PC-3 (cell line): ENCODE measurements around the gene DLG2. TPM values are rescaled to one million over a fixed set of nuclear protein-coding genes. Genes with fewer than 3 reads are reported as not detected.

ENCODE experiments used
- ATAC-seq: fragments of 200-7000 bp; cut with Tn5 transposase; 2 replicates; pipeline ENCODE4 v1.9.1; 2020; ENCODE audit warnings: mild to moderate bottlenecking, moderate library complexity
- BruUV-seq: library from RNA; stranded (reverse); fragments of 400-500 nt; replicated peaks from 2 replicates; lab custom pipeline; 2021; lab: Mats Ljungman, UMichigan
- CTCF ChIA-PET: fragments of 300-600 bp; sonication (Branson Sonifier 250); formaldehyde crosslinking; loops from one replicate; lab custom pipeline; 2022; ENCODE audit warnings: antibody characterized with exemption; lab: Charles Lee
- POLR2A ChIA-PET: fragments of 300-600 bp; sonication (Branson Sonifier 250); formaldehyde crosslinking; loops from one replicate; lab custom pipeline; 2022; ENCODE audit warnings: antibody characterized with exemption; ENCODE audit not compliant: unreplicated experiment; lab: Charles Lee
- DNase-seq: peaks from one replicate; pipeline ENCODE4 v3.0.0-alpha.2; 2015
- H2AFZ ChIP-seq: fragments of 300-600 bp; sonication (generic); 2 replicates; pipeline ENCODE4 v1.6.0; 2016; ENCODE audit warnings: antibody characterized with exemption, low read length
- H3F3A ChIP-seq: fragments of 300-600 bp; sonication (generic); one replicate; pipeline ENCODE4 v1.6.0; 2017; ENCODE audit warnings: antibody characterized with exemption, low read length, control low read depth, mild to moderate bottlenecking; ENCODE audit not compliant: unreplicated experiment
- H3K27ac ChIP-seq: fragments of 300-600 bp; sonication (generic); 2 replicates; pipeline ENCODE4 v1.5.1; 2016; ENCODE audit warnings: mild to moderate bottlenecking, low read length
- H3K27me3 ChIP-seq: fragments of 300-600 bp; sonication (generic); 2 replicates; pipeline ENCODE4 v1.6.1; 2016; ENCODE audit warnings: low read length, mixed read lengths
- H3K36me3 ChIP-seq: fragments of 300-600 bp; sonication (generic); 2 replicates; pipeline ENCODE4 v1.6.1; 2016; ENCODE audit warnings: low read depth, mixed run types, low read length, mixed read lengths
- H3K4me1 ChIP-seq: fragments of 300-600 bp; sonication (generic); 2 replicates; pipeline ENCODE4 v1.5.1; 2016; ENCODE audit warnings: low read length; ENCODE audit not compliant: insufficient read depth
- H3K4me2 ChIP-seq: fragments of 300-600 bp; sonication (generic); 2 replicates; pipeline ENCODE4 v1.6.0; 2016; ENCODE audit warnings: low read length
- H3K4me3 ChIP-seq: fragments of 300-600 bp; sonication (generic); 2 replicates; pipeline ENCODE4 v1.5.1; 2016; ENCODE audit warnings: mild to moderate bottlenecking, low read length, mixed read lengths
- H3K79me2 ChIP-seq: fragments of 300-600 bp; sonication (generic); 2 replicates; pipeline ENCODE4 v1.6.1; 2017; ENCODE audit warnings: low read length, mixed read lengths
- H3K9ac ChIP-seq: fragments of 300-600 bp; sonication (generic); 2 replicates; pipeline ENCODE4 v1.6.0; 2016; ENCODE audit warnings: mild to moderate bottlenecking, low read length
- H3K9me2 ChIP-seq: fragments of 300-600 bp; sonication (generic); replicated peaks from 2 replicates; pipeline ENCODE4 v1.6.1; 2016; ENCODE audit warnings: mixed run types, low read length, mixed read lengths
- H3K9me3 ChIP-seq: fragments of 300-600 bp; sonication (generic); 2 replicates; pipeline ENCODE4 v1.6.1; 2016; ENCODE audit warnings: low read length, mixed read lengths
- H4K20me1 ChIP-seq: fragments of 300-600 bp; sonication (generic); 2 replicates; pipeline ENCODE4 v1.6.1; 2016; ENCODE audit warnings: low read length, mixed read lengths
- CTCF ChIP-seq: fragments of 300-600 bp; sonication (generic); conservative IDR thresholded peaks from 2 replicates; pipeline ENCODE4 v1.5.1; 2017; ENCODE audit warnings: antibody characterized with exemption, low read depth, mild to moderate bottlenecking, low read length
- EZH2 ChIP-seq: fragments of 300-600 bp; sonication (generic); IDR thresholded peaks from one replicate; pipeline ENCODE4 v1.6.1; 2017; ENCODE audit warnings: antibody characterized with exemption, mild to moderate bottlenecking, low read length; ENCODE audit not compliant: unreplicated experiment
- EZH2phosphoT487 ChIP-seq: fragments of 300-600 bp; sonication (generic); IDR thresholded peaks from 2 replicates; pipeline ENCODE4 v1.6.1; 2018; ENCODE audit warnings: mild to moderate bottlenecking, antibody characterized with exemption, low read length, borderline replicate concordance
- intact Hi-C: fragments of 100-400 bp; cut with micrococcal nuclease; formaldehyde crosslinking; loops from 2 replicates; pipeline ENCODE4 v1.9.0; 2023
- total RNA-seq: library from RNA; depleted of rRNA; stranded (reverse); fragments of >200 nt; gene quantifications from 2 replicates; pipeline ENCODE4 v1.2.3, GENCODE V29; 2014

DLG2 gene
- total RNA-seq, 1 experiment from 2014 or later, result 0.58 TPM

DNA sequence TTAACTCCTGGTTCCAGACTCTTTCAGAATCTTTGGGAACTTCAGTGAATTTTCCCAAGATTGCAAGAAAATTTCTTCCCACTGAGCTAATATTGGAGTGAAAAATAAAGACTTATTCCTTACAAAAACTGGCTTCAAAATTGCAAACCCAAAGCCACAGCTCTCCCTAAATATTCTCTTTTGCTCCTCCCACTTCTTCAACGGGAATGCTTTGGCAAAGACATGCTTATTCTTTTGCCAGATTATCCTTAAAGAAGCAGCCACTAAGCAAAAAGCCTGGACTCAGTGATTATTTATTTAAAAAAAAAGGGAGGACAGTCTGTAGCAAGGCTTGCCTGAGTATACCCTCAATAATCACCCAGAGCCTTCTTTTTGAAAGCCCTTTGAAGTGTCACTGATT is 1438.6 kb downstream of the DLG2 start:
- CTCF ChIA-PET, result no interaction called here
- no peaks in the 10 kb centered on the region for H3K4me1 ChIP-seq
- H3K79me2 ChIP-seq, result no peaks in the 10 kb centered on the region
- BruUV-seq, result no TSS peak
- intact Hi-C loops, result no loop called here
- no peaks in the 10 kb centered on the region for H3K36me3 ChIP-seq
- ATAC-seq, result no peak
- DNase-seq, result no peak
- no peaks in the 10 kb centered on the region for H3F3A ChIP-seq
- no peak overlapping the region for H3K27ac ChIP-seq
- no peak overlapping the region for H2AFZ ChIP-seq
- H3K4me2 ChIP-seq, result no peak overlapping the region
- H3K4me3 ChIP-seq, result no peak overlapping the region
- H3K27me3 ChIP-seq, result no peaks in the 10 kb centered on the region
- H3K9me3 ChIP-seq, result 0 out of 2 replicates have a peak, but pooled peaks cover 4% of the 10 kb centered on the region
- no peaks in the 10 kb centered on the region for H4K20me1 ChIP-seq
- POLR2A ChIA-PET, result no interaction called here
- no peaks in the 10 kb centered on the region for H3K9me2 ChIP-seq
- TF ChIP-seq CTCF (no peak), EZH2phosphoT487 (no peak), EZH2 (no peak)
- no peak overlapping the region for H3K9ac ChIP-seq

- CTCF ChIA-PET, result no interaction called here
- DNase-seq (no peak), ATAC-seq (no peak)
- no peaks in the 10 kb centered on the region for H3K79me2 ChIP-seq
- H3K27me3 ChIP-seq, result no peaks in the 10 kb centered on the region
- intact Hi-C loops, result no loop called here
- H3K9me3 ChIP-seq, result no peaks in the 10 kb centered on the region
- no peaks in the 10 kb centered on the region for H3F3A ChIP-seq
- no peaks in the 10 kb centered on the region for H3K9me2 ChIP-seq
- no peak overlapping the region for H3K4me3 ChIP-seq
- H3K4me2 ChIP-seq, result no peak overlapping the region
- no peaks in the 10 kb centered on the region for H4K20me1 ChIP-seq
- no peaks in the 10 kb centered on the region for H3K4me1 ChIP-seq
- no peak overlapping the region for H3K27ac ChIP-seq
- TF ChIP-seq EZH2phosphoT487 (no peak), CTCF (no peak), EZH2 (no peak)
- H2AFZ ChIP-seq, result no peak overlapping the region
- H3K9ac ChIP-seq, result no peak overlapping the region
- BruUV-seq, result no TSS peak
- POLR2A ChIA-PET, result no interaction called here
- no peaks in the 10 kb centered on the region for H3K36me3 ChIP-seq
These were observed 1454.1 kb downstream of the DLG2 start for GRCh38 chr11:84173078-84173477.

DNA sequence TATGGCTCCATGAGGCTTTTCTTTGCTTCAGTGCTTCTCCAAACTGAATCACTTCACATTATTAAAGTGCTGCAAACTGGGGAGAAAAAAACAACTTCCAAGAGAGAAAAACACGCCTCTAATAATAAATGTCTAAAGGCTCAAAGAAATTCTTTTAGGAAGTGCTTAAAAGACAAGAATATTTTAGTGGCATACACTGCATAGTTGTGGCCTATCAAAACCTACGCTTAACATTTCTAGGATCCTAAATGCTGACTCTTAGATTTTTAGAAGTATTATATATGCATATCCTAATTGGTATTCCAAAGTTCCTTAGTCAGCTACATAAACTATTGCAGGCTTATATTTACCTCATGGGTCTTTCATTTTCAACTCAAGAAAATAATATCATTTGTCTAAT is 1462.0 kb downstream of the DLG2 start:
- no peak for DNase-seq
- no peak overlapping the region for H3K4me2 ChIP-seq
- POLR2A ChIA-PET, result no interaction called here
- H3K36me3 ChIP-seq, result no peaks in the 10 kb centered on the region
- no peaks in the 10 kb centered on the region for H3K4me1 ChIP-seq
- H3K9ac ChIP-seq, result no peak overlapping the region
- TF ChIP-seq EZH2phosphoT487 (no peak), EZH2 (no peak), CTCF (no peak)
- no TSS peak for BruUV-seq
- CTCF ChIA-PET, result no interaction called here
- no peaks in the 10 kb centered on the region for H4K20me1 ChIP-seq
- H3K9me2 ChIP-seq, result no peaks in the 10 kb centered on the region
- peaks cover 10% of the 10 kb centered on the region; the same call in 1 of the 2 replicates for H3K9me3 ChIP-seq
- intact Hi-C loops, result no loop called here
- no peak for ATAC-seq
- H3K27ac ChIP-seq, result no peak overlapping the region
- H3K27me3 ChIP-seq, result no peaks in the 10 kb centered on the region
- H2AFZ ChIP-seq, result no peak overlapping the region
- no peaks in the 10 kb centered on the region for H3F3A ChIP-seq
- H3K4me3 ChIP-seq, result no peak overlapping the region
- H3K79me2 ChIP-seq, result no peaks in the 10 kb centered on the region
